ENCODE results near the gene EXOC4. TPM values are rescaled to one million over a fixed set of nuclear protein-coding genes. Genes with fewer than 3 reads are reported as not detected.

EXOC4 gene
- total RNA-seq, 4 donors from 2014 or later, result 52.4 to 82.2 (median 67.0) TPM

GRCh38 chr7:133522501-133522900 is 269.6 kb downstream of the EXOC4 start:
- WGBS, 2 donors, result 95 to 97% methylated on average over 2 of the region's 2 CpGs
- H3K4me3 ChIP-seq (ENCODE audit: low read depth, poor library complexity, severe bottlenecking), result no peak overlapping the region
- DNase-seq (ENCODE audit: low spot score in 2 of 2), result no peak
- TF ChIP-seq CTCF (IDR thresholded peaks at IDR 0.05) (no peak), POLR2A (IDR thresholded peaks at IDR 0.05) (no peak)
- intact Hi-C loops (cut with DNase I; ENCODE audit: low total_unique reads), result no loop called here

- H3K4me3 ChIP-seq (ENCODE audit: low read depth, poor library complexity, severe bottlenecking), result no peak overlapping the region
- DNase-seq (ENCODE audit: low spot score in 2 of 2), result no peak
- TF ChIP-seq CTCF (IDR thresholded peaks at IDR 0.05) (no peak), POLR2A (IDR thresholded peaks at IDR 0.05) (no peak)
- WGBS, 2 donors, result 75 to 88% methylated on average over 1 of the region's 1 CpG
- intact Hi-C loops (cut with DNase I; ENCODE audit: low total_unique reads), result no loop called here
These were observed 275.9 kb downstream of the EXOC4 start for GRCh38 chr7:133528796-133529195.

GRCh38 chr7:133529861-133530260 is 277.0 kb downstream of the EXOC4 start:
- 88 to 91% methylated on average over 4 of the region's 4 CpGs for WGBS, 2 donors
- intact Hi-C loops (cut with DNase I; ENCODE audit: low total_unique reads), result no loop called here
- DNase-seq (ENCODE audit: low spot score in 2 of 2), result no peak
- no peak for TF ChIP-seq CTCF (IDR thresholded peaks at IDR 0.05)
- H3K4me3 ChIP-seq (ENCODE audit: low read depth, poor library complexity, severe bottlenecking), result no peak overlapping the region

- DNase-seq (ENCODE audit: low spot score in 2 of 2), result no peak
- H3K4me3 ChIP-seq (ENCODE audit: low read depth, poor library complexity, severe bottlenecking), result no peak overlapping the region
- no peak for TF ChIP-seq CTCF (IDR thresholded peaks at IDR 0.05)
- no peak for TF ChIP-seq POLR2A (IDR thresholded peaks at IDR 0.05)
- intact Hi-C loops (cut with DNase I; ENCODE audit: low total_unique reads), result no loop called here
- WGBS, 2 donors, result 78 to 82% methylated on average over 4 of the region's 4 CpGs
These were observed 277.8 kb downstream of the EXOC4 start for GRCh38 chr7:133530682-133531081.

- TF ChIP-seq CTCF (IDR thresholded peaks at IDR 0.05), result no peak
- TF ChIP-seq POLR2A (IDR thresholded peaks at IDR 0.05), result no peak
- DNase-seq (ENCODE audit: low spot score in 2 of 2), result no peak
- 93 to 96% methylated on average over 5 of the region's 5 CpGs for WGBS, 2 donors
- intact Hi-C loops (cut with DNase I; ENCODE audit: low total_unique reads), result no loop called here
- no peak overlapping the region for H3K4me3 ChIP-seq (ENCODE audit: low read depth, poor library complexity, severe bottlenecking)
These were observed 281.9 kb downstream of the EXOC4 start for GRCh38 chr7:133534816-133535215.

- DNase-seq (ENCODE audit: low spot score in 2 of 2), result no peak
- 85 to 92% methylated on average over 2 of the region's 2 CpGs for WGBS, 2 donors
These were observed 282.4 kb downstream of the EXOC4 start for GRCh38 chr7:133535308-133535707.

More at GRCh38 chr7:133535308-133535707, 282.4 kb downstream of the EXOC4 start:
- H3K4me3 ChIP-seq (ENCODE audit: low read depth, poor library complexity, severe bottlenecking), result no peak overlapping the region
- intact Hi-C loops (cut with DNase I; ENCODE audit: low total_unique reads), result no loop called here
- TF ChIP-seq CTCF (IDR thresholded peaks at IDR 0.05), result no peak
- TF ChIP-seq POLR2A (IDR thresholded peaks at IDR 0.05), result no peak

Data from lower leg skin (tissue), 4 donors.